HT1080 (cell line): ENCODE data around the gene MMP11. TPM values are rescaled to one million over a fixed set of nuclear protein-coding genes. Genes with fewer than 3 reads are reported as not detected.

Experiments used
- DNase-seq: peaks from one replicate; pipeline ENCODE4 v3.0.0-alpha.2; 2015; ENCODE audit warnings: low read depth
- total RNA-seq: library from RNA; depleted of rRNA; stranded (reverse); fragments of >200 nt; shearing (Covaris generic); gene quantifications from 2 replicates; pipeline ENCODE4 v1.2.3, GENCODE V29; 2014; rRNA removed

MMP11 gene
- total RNA-seq, 1 experiment from 2014 or later = not detected

DNA sequence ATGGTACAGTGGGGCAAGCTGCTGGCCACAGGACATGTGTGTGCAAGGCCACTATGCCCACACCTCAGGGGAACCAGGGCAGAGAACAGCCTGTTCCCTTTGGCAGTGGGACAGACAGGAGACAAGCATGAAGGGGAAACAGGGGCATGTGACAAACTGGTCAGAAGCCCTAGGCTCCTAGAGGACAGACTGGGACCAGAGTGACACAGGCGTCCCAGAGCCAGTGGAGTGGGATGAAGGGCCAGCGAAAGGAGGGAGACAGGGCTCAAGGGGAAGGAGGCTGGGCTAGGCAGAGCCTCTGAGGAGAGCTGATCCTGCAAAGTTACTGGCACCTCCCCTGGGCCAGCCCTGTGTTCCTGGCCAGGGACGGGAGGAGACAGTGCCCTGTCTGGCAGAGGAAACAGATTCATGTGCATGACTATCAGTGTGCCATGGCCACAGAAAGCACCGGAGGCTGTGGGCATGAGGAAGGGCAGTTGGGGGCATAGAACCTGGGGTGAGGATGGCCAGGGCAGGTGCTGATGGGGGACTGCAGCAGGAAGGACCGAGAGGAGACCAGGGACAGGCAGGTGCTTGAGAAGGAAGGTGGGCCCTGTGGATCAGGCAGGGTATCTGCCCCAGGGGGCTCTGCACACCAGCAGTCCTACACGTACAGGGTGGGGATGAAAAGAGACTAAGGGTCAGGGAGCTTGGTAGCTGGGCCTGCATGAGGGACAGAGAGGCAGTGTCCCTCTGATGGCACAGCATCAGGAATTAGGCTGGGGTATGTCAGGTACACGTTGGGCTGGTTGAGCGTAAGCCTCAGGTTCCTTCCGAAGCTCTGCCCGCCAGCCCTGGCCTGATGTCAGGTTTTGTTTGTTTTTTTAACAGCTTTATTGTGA lies 56.4 kb downstream of the MMP11 start:
- DNase-seq = no peak

DNA sequence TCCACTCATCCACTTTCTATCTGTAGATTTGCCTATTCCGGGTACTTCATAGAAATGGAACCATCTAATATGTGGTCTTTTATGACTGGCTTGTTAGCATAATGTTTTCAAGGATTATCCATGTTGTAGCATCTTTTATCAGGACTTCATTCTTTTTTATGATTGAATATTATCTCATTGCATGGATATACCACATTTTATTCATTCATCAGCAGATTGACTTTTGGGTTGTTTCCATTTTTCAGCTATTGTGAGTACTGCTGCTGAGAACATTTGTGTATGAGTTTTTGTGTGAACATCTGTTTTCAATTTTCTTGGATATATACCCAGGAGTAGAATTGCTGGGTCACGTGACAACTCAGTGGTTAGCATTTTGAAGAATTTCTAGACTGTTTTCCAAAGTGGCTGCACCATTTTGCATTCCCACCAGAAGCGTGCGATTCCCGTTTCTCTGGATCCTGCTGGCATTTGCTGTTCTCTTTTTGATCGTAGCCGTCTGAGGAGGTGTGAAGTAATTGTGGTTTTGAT lies 57.3 kb downstream of the MMP11 start:
- no peak for DNase-seq

DNA sequence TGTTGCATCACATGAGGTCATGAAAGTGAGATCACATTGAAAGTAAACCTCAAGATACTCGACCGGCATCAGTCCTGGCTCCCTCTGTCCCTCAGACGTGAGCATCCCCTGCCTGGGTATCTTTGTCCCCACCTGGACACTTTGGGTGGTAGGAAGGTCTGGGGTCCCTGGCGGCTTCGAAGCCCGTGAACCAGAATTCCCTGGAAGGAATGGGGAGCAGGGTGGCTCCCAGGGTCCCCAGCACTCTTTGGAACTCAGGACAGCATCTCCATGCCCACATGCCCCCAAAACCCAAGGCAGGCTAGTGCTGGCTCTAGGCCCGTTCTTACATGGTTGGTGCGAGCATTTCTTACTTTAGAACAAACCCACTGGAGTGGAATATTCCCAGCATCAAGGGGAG lies 58.6 kb downstream of the MMP11 start:
- DNase-seq = no peak

DNA sequence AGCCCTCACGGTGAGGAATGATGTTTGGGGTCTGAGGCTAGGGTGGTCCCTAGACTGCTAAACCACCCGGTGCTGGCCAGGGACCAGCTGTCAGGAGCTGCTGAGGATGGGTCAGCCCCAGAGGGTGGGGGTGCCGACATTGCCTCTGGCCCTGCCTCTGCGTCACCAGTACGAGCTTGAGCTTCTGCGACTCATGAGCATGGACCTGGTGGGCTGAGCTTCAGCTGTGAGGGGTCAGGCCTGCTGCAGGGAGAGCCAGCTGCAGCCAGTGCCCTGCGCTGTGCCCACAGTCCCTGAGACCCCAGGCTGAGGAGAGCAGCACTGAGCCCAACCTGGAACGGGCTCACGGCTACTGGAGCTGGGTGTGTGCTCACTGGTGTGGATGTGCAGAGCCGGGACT lies 59.1 kb downstream of the MMP11 start:
- DNase-seq = no peak

DNA sequence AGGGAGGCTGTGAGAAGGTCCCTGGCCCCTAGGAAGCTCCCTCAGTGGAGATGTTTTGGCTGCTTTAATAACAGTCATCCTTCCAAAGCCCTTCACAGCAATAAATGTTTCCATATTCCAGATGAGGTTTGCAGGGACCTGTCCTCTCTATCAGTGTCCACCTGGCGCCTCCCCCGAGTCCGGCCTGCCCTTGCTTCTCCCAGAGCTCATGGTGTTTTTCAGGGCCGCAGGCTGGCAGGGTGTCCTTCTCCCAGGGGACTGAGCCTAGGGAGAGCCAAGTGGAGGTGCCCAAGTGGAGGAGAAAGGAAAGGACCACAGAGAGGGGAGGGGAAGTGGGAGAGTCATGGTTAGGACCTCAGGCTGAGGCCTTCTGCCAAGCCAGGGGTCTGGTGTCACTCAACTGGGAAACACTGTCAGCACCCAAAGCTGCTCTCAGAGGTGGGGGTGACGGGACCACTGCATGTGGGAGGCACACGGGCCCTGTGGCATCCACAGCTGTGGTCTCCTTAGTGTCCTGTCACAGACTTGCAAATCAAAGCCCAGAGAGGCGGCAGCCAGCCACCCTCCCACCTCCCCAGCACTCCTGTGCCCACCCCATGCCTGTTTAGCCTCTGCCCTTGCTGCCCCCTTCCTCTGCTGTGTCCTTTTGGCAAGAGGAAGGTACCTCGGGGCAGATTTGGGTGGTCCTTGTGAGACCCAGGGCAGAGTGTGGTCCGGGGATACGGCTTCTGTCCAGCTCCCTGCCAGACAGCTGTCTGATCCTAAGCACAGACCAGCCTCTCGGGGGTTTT lies 59.8 kb downstream of the MMP11 start:
- DNase-seq = no peak

DNA sequence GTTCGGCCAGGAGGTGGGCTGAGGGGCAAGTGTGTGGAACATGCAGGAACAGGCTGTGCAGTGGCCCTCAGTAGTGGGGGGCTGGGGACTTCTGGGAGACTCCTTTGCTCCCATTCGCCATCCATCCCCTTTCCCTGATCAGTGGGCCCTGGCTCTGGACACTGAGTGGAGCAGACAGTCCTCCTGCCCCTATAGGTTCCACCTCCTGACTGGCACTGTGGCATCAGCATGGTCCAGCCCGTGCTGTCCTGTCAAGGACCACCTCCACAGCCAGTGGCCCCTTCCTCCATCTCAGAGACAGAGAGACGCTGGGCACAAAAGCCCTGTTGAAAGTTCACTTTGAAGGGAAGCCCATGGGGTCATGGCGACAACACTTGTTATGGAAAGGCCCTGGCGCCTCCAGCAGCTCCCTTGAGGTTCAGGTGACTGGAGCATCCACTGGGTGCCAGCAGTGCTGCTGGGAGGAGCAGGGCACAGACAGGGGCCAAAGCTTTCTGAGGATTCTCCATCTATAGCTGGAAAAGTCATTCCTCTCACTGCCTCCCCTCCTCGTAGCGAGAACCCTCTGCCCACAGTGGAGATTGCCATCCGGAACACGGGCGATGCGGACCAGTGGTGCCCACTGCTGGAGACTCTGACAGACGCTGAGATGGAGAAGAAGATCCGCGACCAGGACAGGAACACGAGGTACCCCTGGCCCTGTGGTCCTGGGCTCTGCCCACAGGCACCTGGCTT lies 60.5 kb downstream of the MMP11 start:
- no peak for DNase-seq

Other genes starting within 250 kb of the MMP11 start
- gene IGLL1, start 192.6 kb upstream of the MMP11 start, total RNA-seq = not detected in 2 replicates
- gene DRICH1, start 140.5 kb upstream of the MMP11 start, total RNA-seq = 0.18 TPM in 1 of 2 replicates, not detected in the other
- not detected in 2 replicates for gene RGL4, start 81.8 kb upstream of the MMP11 start, total RNA-seq
- gene ZNF70, start 21.7 kb upstream of the MMP11 start, total RNA-seq = 3.1 and 4.4 TPM in 2 replicates
- gene VPREB3, start 18.4 kb upstream of the MMP11 start, total RNA-seq = not detected in 2 replicates
- gene C22orf15, start 9.9 kb upstream of the MMP11 start, total RNA-seq = 1.1 TPM in 1 of 2 replicates, not detected in the other
- gene CHCHD10, start 4.9 kb upstream of the MMP11 start, total RNA-seq = not detected in 2 replicates
- gene SMARCB1, start 14.1 kb downstream of the MMP11 start, total RNA-seq = 88.6 and 107 TPM in 2 replicates
- gene DERL3, start 66.2 kb downstream of the MMP11 start, total RNA-seq = not detected in 2 replicates
- 1.4 and 3.2 TPM in 2 replicates for gene SLC2A11, start 85.0 kb downstream of the MMP11 start, total RNA-seq
- gene MIF, start 121.5 kb downstream of the MMP11 start, total RNA-seq = 890 and 1,130 TPM in 2 replicates
- gene GSTT2B, start 188.3 kb downstream of the MMP11 start, total RNA-seq = 3.5 and 6.3 TPM in 2 replicates
- gene DDTL, start 194.0 kb downstream of the MMP11 start, total RNA-seq = 2.9 and 5.1 TPM in 2 replicates
- gene DDT, start 201.6 kb downstream of the MMP11 start, total RNA-seq = 380 and 441 TPM in 2 replicates
- 1.3 and 1.5 TPM in 2 replicates for gene GSTT2, start 207.3 kb downstream of the MMP11 start, total RNA-seq
- gene GSTT4, start 232.6 kb downstream of the MMP11 start, total RNA-seq = not detected in 2 replicates
- gene CABIN1, start 238.5 kb downstream of the MMP11 start, total RNA-seq = 28.8 and 36.6 TPM in 2 replicates